NOMO-1 treated with DMSO at 0.1 percent for 48 hours (cell line): ENCODE measurements around the gene OSCAR.
"Not testable (repeated sequence)": the region's sequence is repeated elsewhere in the genome, so short reads cannot be mapped to it uniquely, and the experiment has no call there.

ENCODE experiments used
- DNase-seq: peaks from one replicate; lab custom pipeline; 2025; ENCODE audit not compliant: unreplicated experiment; lab: John Stamatoyannopoulos, UW

Gene OSCAR

DNA sequence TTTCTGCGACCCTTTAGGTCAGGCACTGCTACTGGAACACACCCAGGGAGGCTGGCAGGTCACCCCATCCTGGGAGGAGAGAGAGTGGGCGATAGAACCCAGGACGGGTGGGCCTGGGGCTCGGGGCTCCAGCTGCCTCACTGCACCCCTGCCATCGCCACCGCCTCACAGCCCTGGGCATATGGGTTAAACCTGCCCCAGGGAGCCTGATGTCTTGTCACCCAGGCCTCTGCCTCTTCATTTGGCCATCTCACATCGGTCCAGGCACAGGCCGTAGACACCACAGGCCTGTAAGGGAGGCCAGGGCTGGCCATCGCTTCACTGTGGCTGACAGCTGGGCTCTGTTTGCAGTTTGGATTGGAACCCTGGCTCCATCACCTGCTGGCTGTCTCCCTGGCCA lies 25.1 kb upstream of the OSCAR start:
- DNase-seq: no peak

DNA sequence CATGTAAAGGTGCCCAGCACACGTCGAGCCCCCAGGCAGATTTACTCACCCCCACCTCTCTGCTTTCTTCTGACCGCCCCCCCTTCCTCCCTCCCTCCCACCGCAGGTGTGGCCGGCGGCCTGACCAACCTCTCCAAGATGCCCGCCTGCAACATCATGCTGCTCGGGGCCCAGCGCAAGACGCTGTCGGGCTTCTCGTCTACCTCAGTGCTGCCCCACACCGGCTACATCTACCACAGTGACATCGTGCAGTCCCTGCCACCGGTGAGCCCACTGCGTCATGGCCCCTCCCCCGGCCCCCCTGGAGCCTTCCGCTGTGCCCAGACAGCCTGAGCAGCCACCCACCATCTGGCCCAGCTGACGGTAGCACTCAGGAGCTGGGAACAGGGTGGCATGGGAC lies 23.8 kb upstream of the OSCAR start:
- DNase-seq: no peak

DNA sequence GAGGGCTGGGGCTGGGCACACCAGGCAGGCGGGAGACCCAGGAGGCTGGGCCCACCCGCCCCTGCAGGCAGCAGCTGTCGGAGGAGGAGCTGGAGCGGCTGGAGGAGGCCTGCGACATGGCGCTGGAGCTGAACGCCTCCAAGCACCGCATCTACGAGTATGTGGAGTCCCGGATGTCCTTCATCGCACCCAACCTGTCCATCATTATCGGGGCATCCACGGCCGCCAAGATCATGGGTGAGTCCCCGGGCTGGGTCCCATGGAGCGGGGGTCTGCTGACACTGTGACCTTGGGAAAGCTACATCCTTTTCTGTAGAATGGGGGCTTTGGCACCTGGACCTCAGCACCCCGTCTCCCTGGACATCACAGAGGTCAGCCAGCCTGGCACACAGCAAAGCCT lies 23.1 kb upstream of the OSCAR start:
- DNase-seq: no peak

DNA sequence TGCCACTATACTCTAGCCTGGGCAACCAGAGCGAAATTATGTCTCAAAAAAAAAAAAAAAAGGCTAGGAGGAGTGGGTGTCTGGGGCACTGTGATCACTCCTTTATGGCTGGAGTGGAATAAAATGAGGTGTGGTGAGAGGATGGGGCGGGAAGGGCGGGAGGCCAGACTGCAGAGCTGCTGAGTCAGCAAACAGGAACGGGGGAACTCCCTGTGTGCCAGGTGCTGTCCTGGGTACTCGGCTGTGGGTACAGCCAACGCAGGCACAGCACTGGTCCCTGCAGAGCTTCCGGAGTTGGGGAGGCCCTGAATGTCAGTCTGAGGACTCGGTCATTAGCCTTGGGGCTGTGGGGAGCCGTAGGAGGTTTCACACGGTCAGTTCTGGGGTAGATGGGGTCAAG lies 20.7 kb upstream of the OSCAR start:
- DNase-seq: no peak

DNA sequence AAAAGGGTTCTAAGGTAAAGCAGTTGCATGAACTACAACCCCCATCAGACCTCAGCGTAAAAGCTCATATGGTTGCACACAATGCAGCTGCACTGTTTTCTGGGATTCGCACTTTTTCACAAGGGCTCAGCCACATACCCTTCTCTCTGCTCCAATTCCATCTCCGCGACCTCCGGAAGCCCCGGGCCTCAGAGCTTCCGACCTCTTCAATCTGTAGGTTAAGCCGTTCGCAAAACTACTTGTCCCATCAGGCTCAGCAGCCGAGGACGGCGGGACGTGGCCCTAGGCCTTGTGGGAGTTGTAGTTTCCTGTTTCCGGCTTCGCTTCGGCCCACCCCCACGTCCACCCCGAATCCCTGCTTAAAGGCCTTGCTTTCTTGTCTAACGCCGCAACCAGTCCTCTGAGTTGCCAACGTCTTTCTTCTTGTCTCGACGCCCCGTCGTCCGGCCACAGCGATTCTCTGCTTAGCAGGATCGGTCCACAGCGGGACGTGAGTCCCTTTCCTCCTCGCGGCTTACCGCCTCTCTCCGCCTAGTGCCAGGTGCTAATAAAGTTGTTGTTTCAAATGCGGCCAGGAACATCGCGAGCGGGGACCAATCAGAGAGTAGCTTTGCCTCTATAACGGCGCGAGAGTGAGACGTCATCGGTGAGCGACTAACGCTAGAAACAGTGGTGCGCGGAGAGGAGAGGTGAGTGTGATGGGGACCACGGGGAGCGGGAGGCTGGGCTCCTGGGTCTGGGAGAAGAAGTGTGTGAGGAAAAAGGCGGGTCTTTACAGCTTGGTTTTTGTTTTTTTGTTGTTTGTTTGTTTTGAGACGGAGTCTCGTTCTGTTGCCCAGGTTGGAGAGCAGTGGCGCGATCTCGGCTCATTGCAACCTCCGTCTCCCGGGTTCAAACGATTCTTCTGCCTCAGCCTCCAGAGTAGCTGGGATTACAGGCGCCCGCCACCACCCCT lies 14.8 kb upstream of the OSCAR start, which contains the start of the genes PRPF31 and TFPT:
PRPF31 (plus strand) TSS at position 646 of the 955 bp plus-strand sequence. CDS start 2,525 bp downstream, outside the sequence.
TFPT (minus strand) TSS at position 549 of the 955 bp plus-strand sequence; CDS start at position 161, 388 bp downstream.
- DNase-seq: peak; percentile 98

DNA sequence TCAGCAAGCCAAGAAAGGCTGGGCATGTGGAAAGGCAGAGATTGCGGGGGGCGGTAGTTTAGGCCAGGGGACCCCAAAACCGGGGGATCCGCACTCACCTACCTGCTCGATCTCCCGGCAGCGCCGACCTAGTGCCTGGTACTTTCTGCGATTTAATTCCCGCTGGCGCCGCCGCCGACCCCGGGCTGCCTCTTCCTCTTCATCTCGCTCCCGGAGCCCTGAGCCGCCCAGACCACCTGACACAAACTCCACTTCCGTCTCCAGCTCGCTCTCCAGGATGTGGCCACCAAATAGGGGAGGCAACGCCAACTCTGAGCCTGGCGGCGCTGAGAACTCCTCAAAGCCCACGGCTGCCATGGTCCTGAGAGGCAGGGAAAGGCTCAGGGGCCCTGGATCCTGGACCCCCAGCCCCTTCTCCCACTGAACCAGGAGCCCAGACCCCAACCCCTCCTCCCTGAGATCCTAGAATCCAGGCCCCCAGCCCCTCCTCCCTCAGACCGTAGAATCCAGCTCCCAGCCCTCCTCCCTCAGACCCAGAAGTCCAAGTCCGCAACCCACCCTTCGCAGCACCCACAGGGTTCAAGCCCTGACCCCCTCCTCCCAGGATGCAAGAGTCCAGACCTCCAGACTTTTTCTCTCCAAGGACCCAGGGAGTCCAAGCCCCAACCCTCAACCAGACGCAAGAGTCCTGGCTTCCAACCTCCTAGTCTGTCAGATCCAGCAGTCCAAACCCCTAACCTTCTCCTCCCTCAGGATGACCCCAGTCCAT lies 13.9 kb upstream of the OSCAR start:
- peak; percentile 66 for DNase-seq

DNA sequence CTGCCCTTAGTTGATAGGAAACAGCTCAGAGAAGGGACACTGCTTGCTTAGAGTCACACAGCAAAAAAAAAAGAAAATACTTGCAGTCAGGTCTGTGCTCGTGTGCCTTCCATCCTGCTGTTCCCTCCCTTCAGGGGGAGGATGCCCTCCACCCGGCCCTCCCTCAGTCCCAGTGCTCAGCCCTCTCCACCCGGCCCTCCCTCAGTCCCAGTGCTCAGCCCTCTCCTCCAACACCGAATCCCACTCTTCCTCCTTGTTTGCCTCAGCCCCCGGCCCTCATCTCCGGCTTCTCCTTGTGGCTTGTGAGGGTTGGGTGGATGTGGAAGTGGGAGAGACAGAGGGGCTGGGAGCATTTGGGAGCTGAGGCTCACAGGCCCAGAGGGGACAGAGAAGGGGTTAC lies 9.0 kb upstream of the OSCAR start:
- DNase-seq: no peak

DNA sequence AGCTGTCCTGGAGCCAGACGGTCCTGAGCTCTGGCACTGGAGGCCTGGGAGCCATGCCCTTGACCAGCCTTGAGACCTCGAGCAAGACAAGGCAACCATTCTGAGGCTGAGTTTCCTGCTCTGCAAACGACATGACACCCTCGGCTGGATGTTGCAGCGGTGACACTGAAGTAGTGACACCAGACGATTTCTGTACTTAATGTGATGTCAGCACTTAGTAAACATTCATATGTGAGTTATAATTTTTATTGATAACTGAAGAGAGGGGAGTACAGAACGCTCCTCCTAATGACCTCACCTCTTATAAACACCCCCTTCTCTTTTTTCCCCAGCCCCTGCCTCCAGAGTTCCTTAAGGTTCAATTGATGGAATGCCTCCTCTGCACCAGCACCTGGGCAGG lies 7.9 kb upstream of the OSCAR start:
- DNase-seq: no peak

DNA sequence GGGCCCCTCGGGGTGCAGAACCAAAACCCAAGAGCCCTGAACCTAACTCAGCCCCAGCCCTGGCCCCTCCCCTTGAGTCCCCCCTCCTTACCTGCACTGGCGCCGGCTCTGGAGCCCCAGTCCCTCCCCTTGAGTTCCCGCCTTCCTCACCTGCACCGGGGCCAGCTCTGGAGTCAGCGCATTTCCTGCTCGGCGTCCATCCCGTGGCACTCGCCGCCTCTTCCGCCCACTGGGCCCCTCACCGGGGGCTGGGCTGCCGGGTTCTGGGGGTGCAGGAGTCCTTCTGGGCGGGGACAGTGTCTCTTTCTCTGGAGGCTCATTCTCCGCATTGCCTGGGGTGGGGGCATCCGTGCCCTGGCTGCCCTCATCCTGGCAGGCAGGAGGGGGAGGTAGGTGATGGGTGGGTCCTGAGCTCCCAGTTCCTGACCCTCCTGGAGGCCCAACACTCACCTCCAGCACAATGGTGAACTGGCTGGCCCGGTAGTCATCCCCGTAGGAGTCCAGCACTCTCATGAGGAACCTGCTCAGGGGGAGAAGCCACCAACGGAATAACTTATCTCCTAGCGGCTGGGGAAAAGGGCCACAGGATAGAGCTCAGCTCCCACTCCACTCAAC lies 7.4 kb upstream of the OSCAR start:
- DNase-seq: no peak

DNA sequence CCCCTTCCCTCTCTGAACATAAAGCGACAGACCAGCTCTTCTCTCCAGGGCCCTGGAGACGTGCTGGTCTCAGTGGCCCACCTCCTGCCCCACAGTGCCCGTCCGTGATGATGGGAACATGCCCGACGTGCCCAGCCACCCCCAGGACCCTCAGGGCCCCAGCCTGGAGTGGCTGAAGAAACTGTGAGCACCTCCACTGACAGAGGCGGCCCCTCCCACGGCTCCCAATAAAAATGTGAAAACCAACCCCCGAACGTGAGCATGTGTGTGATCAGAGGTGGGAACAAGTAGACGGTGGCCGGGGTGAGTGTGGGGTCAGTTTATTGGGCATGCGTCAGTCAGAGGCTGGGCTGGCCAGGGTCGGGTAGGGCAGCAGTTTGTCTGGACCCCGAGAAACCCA lies 6.1 kb upstream of the OSCAR start:
- no peak for DNase-seq

DNA sequence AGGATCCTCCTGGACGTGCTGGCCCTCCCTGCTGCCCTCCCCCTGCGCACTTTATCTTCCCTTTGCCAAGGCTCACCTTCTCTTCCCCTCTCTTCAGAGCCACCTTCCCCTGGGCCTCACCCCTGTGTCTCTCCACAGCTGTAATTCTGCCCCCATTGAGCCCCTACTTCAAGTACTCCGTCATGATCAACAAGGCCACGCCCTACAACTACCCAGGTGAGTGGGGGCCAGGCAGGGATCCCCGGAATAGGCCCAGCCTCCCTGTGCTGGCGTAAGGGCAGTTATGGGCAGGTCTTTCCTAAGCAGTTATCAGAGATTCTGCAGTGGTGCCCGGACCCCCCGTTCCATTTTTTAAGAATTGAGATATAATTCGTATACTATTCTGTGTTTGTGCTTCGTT lies 5.2 kb upstream of the OSCAR start:
- DNase-seq: no peak

DNA sequence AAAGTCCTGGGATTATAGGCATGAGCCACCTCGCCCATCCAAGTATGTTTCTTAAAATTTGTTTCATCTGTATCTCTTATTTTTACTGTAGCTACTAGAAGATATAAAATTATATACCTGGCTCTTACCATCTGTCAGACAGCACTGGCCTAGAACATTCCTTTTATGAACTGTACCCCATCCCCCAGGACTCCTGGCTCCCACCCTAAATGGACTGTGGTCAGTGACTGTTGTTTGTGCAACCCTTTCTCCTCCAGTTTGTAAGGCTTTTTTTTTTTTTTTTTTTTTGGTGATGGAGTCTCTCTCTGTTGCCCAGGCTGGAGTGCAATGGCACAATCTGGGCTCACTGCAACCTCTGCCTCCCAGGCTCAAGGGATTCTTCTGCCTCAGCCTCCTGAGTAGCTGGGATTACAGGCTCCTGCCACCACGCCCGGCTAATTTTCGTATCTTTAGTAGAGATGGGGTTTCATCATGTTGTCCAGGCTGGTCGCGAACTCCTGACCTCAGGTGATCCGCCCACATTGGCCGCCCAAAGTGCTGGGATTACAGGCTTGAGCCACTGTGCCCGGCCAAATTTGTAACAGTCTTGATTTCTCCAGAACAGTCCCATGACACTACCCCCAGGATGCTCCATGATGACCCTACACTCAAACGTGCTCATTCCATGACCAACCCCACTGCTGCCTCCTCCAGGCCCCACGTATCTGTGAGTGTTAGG lies 4.6 kb upstream of the OSCAR start:
- no peak for DNase-seq

DNA sequence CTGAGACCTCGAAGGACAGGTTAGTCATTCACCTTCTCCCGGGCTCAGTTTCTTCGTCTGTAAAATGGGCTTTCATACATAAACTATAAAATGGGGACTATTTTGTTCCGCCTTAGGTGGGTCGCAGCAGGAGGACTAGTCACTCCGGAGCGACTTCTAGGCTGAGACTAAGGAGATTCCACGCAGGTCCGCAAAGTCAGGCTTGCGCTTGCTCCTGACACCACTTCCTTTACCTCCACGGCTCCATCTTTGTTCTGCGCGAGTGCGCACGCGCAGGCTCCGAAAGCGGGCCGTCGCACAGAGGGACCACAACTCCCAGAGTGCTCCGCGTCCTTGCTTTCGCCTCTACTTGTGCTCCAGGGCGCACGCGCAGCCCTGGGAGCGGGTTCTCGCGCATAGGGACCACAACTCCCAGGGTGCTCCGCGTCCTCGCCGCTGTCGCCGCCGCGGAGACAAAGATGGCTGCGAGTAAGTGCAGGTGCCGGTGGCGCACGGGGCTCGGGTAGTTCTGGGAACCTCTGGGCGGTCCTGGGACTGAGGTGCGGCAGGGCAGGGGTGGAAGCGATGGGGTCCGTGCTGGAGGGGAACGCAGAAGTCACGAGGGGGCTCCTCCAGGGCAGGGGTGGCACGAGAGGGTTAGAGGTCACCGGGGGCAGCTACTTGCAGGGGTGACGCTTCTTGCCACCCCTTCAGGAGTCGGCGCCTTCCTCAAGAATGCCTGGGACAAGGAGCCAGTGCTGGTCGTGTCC lies 2.0 kb upstream of the OSCAR start, which contains the start of gene NDUFA3:
NDUFA3 (plus strand) TSS at position 435 of the 749 bp plus-strand sequence; CDS start at position 459, 24 bp downstream.
- DNase-seq: peak; percentile 97

DNA sequence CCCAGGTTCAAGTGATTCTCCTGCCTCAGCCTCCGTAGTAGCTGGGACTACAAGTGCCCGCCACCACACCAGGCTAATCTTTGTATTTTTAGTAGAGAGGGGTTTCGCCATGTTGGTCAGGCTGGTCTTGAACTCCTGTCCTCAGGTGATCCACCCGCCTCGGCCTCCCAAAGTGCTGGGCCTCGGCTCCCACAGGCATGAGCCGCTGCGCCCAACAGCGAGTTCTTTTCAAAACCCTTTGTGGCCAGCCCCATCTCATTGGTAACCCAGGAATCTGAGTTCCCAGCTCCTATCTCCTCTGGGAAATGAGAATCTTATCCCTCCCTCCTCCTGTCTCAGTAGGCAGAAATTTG lies 724 bp downstream of the OSCAR start:
- not testable (repeated sequence) for DNase-seq

DNA sequence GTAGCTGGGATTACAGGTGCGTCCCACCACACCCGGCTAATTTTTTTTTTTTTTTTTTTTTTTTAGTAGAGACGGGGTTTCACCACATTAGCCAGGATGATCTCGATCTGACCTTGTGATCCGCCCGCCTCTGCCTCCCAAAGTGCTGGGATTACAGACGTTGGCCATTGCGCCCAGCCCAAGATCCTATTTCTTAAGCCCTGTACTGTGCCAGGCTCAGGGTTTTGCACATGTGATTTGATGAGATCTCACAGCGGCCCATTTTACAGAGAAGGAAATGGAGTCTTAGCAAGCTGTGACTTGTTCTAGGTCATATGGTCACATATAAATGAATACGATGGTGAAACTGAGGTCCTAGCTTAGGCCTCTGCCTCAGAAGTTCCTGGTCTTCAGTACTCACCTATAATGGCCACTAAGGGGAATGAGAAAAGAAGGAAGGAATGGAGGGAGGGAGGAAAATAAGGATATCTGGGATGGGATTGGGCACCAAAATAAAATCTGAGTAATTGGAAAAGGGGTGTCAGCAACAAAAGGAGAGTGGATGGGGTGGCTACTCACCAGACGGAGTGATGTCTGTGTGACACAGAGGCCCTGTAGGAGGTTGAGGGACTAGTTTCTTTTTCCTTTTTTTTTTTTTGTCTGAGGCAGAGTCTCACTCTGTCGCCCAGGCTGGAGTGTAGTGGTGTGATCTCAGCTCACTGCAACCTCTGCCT lies 1.3 kb downstream of the OSCAR start:
- no peak for DNase-seq

DNA sequence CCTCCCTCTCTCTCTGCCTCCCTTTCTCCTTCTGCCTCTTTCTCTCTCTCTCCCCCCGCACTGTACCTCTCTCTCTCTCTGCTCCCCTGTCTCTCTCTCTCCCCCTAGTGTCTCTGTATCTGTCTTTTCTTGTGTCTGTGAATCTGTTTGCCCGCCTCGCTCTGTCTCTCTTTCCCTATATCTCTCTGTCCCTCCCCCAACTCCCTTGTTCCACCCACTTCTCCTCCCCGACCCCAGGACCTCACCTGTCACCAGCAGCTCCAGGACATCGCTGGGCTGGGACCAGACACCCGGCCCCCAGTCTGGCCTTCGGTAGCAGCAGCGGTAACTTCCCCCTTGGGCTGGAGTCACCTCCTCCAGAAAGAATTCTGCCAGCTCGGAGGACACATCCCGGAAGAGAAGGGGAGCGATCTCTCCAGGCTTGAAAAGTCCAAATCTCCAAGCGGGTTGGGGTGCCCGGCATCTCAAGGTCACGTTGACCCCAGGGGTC lies 3.9 kb downstream of the OSCAR start:
- peak; percentile 59 for DNase-seq

DNA sequence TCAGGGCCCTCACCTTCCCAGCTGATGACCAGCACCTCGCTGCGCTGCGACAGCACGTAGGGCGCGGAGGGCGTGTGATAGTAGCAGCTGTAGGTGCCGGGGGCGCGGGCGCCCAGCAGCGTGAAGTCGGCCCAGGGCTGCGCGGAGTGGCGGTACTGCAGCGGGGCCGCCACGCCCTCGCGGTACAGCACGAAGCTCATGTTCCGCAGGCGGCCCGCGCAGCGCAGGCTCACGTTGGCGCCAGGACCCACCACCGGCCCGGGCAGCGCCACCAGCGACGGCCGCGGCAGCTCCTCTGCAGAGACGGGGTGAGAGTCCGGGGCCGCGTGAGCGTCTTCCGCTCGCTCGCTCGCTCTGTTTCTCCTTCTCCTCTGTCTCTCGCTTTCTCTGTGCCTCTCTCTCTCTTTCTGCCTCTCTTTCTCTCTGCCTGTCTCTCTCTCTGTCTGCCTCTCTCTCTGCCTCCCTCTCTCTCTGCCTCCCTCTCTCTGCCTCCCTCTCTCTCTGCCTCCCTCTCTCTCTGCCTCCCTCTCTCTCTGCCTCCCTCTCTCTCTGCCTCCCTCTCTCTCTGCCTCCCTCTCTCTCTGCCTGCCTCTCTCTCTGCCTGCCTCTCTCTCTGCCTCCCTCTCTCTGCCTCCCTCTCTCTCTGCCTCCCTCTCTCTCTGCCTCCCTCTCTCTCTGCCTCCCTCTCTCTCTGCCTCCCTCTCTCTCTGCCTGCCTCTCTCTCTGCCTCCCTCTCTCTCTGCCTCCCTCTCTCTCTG lies 4.6 kb downstream of the OSCAR start:
- DNase-seq: peak; percentile 63

DNA sequence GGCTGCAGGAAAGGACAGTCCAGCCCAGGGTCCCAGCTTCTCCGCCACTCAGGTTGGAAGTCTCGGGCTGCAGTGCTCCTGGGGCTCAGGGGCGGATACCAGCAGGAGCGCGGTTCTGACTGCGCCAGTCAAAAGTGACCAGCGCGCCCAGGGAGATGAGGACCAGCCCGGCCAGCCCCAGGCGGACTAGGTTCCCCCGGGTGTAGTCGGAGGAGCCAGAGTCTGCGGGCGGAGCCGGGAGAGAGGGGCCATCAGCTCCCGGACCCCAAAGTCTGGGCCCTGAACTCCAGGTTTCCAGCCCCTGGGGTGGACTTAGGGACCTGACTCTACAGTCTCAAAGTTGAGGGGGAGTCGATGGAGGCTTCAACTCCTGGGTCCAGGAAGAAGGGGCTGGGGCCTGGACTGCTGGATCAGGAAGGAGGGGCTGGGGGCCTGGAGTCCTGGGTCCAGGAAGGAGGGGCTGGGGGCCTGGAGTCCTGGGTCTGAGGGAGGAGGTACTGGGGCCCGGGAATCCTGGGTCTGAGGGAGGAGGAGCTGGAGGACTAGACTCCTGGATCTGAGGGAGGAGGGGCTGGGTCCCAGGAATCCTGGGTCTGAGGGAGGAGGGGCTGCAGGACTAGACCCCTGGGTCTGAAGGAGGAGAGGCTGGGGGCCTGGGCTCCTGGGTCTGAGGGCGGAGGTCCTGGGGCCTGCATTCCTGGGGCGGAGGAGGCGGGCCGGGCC lies 5.3 kb downstream of the OSCAR start:
- no peak for DNase-seq
